ENCODE data around the gene XRCC6. TPM values are rescaled to one million over a fixed set of nuclear protein-coding genes. Genes with fewer than 3 reads are reported as not detected.

XRCC6 gene
- total and polyA plus RNA-seq, 2 of the 13 experiments (the other 11 are each of a cell fraction or from before 2014, with no cell fraction given) = 124 to 625 TPM

DNA sequence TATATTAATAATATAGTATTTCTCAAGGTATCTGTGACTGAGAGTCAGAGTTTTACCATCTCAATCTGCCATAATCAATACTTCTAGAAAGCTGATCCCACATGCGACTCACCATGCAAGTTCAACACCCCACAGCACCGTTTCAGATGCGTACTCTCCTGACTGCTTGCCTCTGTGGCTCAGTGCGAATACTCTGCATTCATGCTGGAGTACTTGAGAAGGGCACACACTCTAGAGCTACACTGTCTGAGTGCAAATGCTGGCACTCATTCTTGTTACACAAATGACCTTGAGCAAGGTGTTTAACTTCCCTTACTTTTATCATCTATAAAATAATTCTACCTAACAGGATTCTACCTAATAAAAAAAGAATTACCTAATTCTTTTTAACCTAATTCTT is 55.0 kb downstream of the XRCC6 start (continued):
- TF ChIP-seq, protein P1, sequence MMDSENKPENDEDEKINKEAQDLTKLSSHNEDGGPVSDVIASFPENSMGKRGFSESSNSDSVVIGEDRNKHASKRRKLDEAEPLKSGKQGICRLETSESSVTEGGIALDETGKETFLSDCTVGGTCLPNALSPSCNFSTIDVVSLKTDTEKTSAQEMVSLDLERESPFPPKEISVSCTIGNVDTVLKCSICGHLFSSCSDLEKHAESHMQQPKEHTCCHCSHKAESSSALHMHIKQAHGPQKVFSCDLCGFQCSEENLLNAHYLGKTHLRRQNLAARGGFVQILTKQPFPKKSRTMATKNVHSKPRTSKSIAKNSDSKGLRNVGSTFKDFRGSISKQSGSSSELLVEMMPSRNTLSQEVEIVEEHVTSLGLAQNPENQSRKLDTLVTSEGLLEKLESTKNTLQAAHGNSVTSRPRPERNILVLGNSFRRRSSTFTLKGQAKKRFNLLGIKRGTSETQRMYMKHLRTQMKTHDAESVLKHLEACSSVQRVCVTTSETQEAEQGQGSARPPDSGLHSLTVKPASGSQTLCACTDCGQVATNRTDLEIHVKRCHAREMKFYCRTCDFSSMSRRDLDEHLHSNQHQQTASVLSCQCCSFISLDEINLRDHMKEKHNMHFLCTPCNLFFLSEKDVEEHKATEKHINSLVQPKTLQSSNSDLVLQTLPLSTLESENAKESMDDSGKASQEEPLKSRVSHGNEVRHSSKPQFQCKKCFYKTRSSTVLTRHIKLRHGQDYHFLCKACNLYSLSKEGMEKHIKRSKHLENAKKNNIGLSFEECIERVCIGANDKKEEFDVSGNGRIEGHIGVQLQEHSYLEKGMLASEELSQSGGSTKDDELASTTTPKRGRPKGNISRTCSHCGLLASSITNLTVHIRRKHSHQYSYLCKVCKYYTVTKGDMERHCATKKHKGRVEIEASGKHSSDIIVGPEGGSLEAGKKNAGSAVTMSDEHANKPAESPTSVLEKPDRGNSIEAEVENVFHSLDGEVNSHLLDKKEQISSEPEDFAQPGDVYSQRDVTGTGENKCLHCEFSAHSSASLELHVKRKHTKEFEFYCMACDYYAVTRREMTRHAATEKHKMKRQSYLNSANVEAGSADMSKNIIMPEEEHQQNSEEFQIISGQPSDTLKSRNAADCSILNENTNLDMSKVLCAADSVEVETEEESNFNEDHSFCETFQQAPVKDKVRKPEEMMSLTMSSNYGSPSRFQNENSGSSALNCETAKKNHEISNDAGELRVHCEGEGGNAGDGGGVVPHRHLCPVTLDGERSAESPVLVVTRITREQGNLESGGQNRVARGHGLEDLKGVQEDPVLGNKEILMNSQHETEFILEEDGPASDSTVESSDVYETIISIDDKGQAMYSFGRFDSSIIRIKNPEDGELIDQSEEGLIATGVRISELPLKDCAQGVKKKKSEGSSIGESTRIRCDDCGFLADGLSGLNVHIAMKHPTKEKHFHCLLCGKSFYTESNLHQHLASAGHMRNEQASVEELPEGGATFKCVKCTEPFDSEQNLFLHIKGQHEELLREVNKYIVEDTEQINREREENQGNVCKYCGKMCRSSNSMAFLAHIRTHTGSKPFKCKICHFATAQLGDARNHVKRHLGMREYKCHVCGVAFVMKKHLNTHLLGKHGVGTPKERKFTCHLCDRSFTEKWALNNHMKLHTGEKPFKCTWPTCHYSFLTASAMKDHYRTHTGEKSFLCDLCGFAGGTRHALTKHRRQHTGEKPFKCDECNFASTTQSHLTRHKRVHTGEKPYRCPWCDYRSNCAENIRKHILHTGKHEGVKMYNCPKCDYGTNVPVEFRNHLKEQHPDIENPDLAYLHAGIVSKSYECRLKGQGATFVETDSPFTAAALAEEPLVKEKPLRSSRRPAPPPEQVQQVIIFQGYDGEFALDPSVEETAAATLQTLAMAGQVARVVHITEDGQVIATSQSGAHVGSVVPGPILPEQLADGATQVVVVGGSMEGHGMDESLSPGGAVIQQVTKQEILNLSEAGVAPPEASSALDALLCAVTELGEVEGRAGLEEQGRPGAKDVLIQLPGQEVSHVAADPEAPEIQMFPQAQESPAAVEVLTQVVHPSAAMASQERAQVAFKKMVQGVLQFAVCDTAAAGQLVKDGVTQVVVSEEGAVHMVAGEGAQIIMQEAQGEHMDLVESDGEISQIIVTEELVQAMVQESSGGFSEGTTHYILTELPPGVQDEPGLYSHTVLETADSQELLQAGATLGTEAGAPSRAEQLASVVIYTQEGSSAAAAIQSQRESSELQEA (CRISPR knock-in tag; IDR thresholded peaks at IDR 0.05; ENCODE audit: not compliant biosample characterization) = no peak
- no peak for TF ChIP-seq SP2 (CRISPR knock-in tag; IDR thresholded peaks at IDR 0.05)
- no peak for TF ChIP-seq MXD4 (CRISPR knock-in tag; IDR thresholded peaks at IDR 0.05)
- TF ChIP-seq GATA4 (IDR thresholded peaks at IDR 0.05; ENCODE audit: borderline replicate concordance, low read depth) = no peak
- TF ChIP-seq, protein P2, sequence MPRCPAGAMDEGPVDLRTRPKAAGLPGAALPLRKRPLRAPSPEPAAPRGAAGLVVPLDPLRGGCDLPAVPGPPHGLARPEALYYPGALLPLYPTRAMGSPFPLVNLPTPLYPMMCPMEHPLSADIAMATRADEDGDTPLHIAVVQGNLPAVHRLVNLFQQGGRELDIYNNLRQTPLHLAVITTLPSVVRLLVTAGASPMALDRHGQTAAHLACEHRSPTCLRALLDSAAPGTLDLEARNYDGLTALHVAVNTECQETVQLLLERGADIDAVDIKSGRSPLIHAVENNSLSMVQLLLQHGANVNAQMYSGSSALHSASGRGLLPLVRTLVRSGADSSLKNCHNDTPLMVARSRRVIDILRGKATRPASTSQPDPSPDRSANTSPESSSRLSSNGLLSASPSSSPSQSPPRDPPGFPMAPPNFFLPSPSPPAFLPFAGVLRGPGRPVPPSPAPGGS (CRISPR knock-in tag; IDR thresholded peaks at IDR 0.05) = no peak
- TF ChIP-seq IRF2 (CRISPR knock-in tag; IDR thresholded peaks at IDR 0.05) = no peak
- no peak for TF ChIP-seq ZNF572 (CRISPR knock-in tag; IDR thresholded peaks at IDR 0.05)
